K562 (cell line): ENCODE data around the gene NEURL1B.

Experiments
- ATF1 ChIP-seq, 2 experiments: fragments of 450-650 bp in 1 of 2; IDR thresholded peaks; 2 replicates each; pipeline ENCODE4 v1.6.1; 2016; ENCODE audit warnings: missing compliant biosample characterization in 1 of 2, missing genetic modification characterization in 1 of 2
- BHLHE40 ChIP-seq: IDR thresholded peaks from 2 replicates; pipeline ENCODE4 v1.6.1; 2011; ENCODE audit warnings: low read length, improper control_type of control experiment
- IRF2 ChIP-seq: sonication (generic); formaldehyde crosslinking; IDR thresholded peaks from 2 replicates; pipeline ENCODE4 v1.8.1; 2022; ENCODE audit warnings: mild to moderate bottlenecking, missing genetic modification reagents
- MYC ChIP-seq, 2 experiments: fragments of 250-450 bp in 1 of 2; sonication (Bioruptor Pico) in 1 of 2; IDR thresholded peaks; 2 replicates each; pipeline versions ENCODE4 v1.5.1 to v1.6.1; 2012 to 2021; ENCODE audit warnings: low read depth in 2 of 2, borderline replicate concordance in 1 of 2, improper control_type of control experiment in 1 of 2, low read length in 1 of 2, mild to moderate bottlenecking in 1 of 2, moderate library complexity in 1 of 2
- SIN3A ChIP-seq, 2 experiments: fragments of 150-350 bp in 1 of 2; IDR thresholded peaks; 2 replicates each; pipeline ENCODE4 v1.6.1; 2011 to 2016; ENCODE audit warnings: borderline replicate concordance in 2 of 2, low read depth in 2 of 2, low read length in 2 of 2, mild to moderate bottlenecking in 2 of 2, moderate library complexity in 2 of 2; ENCODE audit not compliant: control insufficient read depth in 1 of 2
- TBL1XR1 ChIP-seq, 2 experiments: IDR thresholded peaks; 2 replicates each; pipeline ENCODE4 v1.6.1; 2012; ENCODE audit warnings: improper control_type of control experiment in 2 of 2, low read length in 2 of 2, mild to moderate bottlenecking in 1 of 2
- YY1 ChIP-seq, 3 experiments: IDR thresholded peaks; 2 replicates each; pipeline ENCODE4 v1.6.1; 2011; ENCODE audit warnings: low read length in 2 of 3, mild to moderate bottlenecking in 2 of 3, moderate library complexity in 2 of 3, borderline replicate concordance in 1 of 3, control low read depth in 1 of 3, low read depth in 1 of 3; ENCODE audit not compliant: insufficient read depth in 3 of 3, insufficient replicate concordance in 2 of 3, control insufficient read depth in 1 of 3, insufficient read length in 1 of 3; ENCODE audit errors: extremely low read depth in 1 of 3
- ZNF124 ChIP-seq: sonication (generic); formaldehyde crosslinking; IDR thresholded peaks from 2 replicates; pipeline ENCODE4 v1.8.1; 2022; ENCODE audit warnings: missing genetic modification reagents
- TF ChIP-seq, protein P1 (sequence below): sonication (generic); formaldehyde crosslinking; IDR thresholded peaks from 2 replicates; pipeline ENCODE4 v1.8.0; 2022; ENCODE audit warnings: mild to moderate bottlenecking, missing genetic modification reagents
- TF ChIP-seq, protein P2 (sequence below), 2 experiments: fragments of 450-650 bp in 1 of 2; sonication (generic) in 1 of 2; formaldehyde crosslinking in 1 of 2; IDR thresholded peaks; 2 replicates each; pipeline versions ENCODE4 v1.7.1 to v1.9.0; 2016 to 2022; ENCODE audit warnings: inconsistent platforms in 1 of 2, mild to moderate bottlenecking in 1 of 2, missing genetic modification reagents in 1 of 2
- TF ChIP-seq, protein P3 (sequence below): fragments of 250-450 bp; sonication (Bioruptor Pico); IDR thresholded peaks from 2 replicates; pipeline ENCODE4 v1.5.0; 2021; ENCODE audit warnings: mild to moderate bottlenecking, borderline replicate concordance
- TF ChIP-seq, protein P4 (sequence below), 3 experiments: IDR thresholded peaks in 2 of 3; conservative IDR thresholded peaks in 1 of 3; 2 replicates each; pipeline ENCODE4 v1.5.1; 2011 to 2012; ENCODE audit warnings: low read length in 3 of 3, mild to moderate bottlenecking in 3 of 3, control low read depth in 2 of 3, improper control_type of control experiment in 1 of 3, inconsistent platforms in 1 of 3, low read depth in 1 of 3, mixed read lengths in 1 of 3, moderate library complexity in 1 of 3; ENCODE audit not compliant: insufficient read depth in 2 of 3

DNA sequence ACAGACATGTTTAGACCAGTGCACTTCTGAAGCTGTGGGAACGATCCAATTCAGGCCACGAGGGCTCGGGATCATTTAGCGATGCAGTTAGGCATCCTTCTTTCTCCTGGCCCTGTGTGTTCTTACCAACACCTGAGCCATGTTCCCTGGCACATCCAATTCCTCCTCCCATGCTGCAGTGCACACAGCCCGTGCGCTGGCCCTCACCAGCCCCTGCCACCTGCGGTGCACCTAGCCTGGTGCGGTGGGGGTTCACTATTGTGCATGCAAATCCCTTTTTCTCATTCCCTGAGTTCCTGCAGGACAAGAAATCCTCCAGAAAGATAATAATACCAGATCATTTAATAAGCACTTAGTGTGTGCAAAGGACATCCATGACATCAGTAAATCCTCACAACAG lies 53.5 kb downstream of the NEURL1B start:
- TF ChIP-seq TBL1XR1 (IDR thresholded peaks at IDR 0.05; ENCODE audit: low read length in 2 of 2) (no peak), BHLHE40 (no peak), SIN3A (IDR thresholded peaks at IDR 0.05; ENCODE audit: borderline replicate concordance in 2 of 2, control insufficient read depth in 1 of 2, low read depth in 2 of 2, low read length in 2 of 2) (no peak), ATF1 (CRISPR knock-in tag; IDR thresholded peaks at IDR 0.05) (no peak), ATF1 (tag; IDR thresholded peaks at IDR 0.05) (no peak), ZNF124 (CRISPR knock-in tag) (no peak), MYC (IDR thresholded peaks at IDR 0.05; ENCODE audit: low read depth, low read length) (no peak), MYC (CRISPR knock-in tag; IDR thresholded peaks at IDR 0.05; ENCODE audit: borderline replicate concordance, low read depth) (no peak), YY1 (IDR thresholded peaks at IDR 0.05; ENCODE audit: borderline replicate concordance in 1 of 3, control insufficient read depth in 1 of 3, extremely low read depth in 1 of 3, insufficient read depth in 3 of 3, insufficient read length in 1 of 3, insufficient replicate concordance in 2 of 3, low read depth in 1 of 3, low read length in 2 of 3) (no peak), IRF2 (CRISPR knock-in tag) (no peak)
- TF ChIP-seq, protein P1, sequence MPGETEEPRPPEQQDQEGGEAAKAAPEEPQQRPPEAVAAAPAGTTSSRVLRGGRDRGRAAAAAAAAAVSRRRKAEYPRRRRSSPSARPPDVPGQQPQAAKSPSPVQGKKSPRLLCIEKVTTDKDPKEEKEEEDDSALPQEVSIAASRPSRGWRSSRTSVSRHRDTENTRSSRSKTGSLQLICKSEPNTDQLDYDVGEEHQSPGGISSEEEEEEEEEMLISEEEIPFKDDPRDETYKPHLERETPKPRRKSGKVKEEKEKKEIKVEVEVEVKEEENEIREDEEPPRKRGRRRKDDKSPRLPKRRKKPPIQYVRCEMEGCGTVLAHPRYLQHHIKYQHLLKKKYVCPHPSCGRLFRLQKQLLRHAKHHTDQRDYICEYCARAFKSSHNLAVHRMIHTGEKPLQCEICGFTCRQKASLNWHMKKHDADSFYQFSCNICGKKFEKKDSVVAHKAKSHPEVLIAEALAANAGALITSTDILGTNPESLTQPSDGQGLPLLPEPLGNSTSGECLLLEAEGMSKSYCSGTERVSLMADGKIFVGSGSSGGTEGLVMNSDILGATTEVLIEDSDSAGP, result no peak
- TF ChIP-seq, protein P2, sequence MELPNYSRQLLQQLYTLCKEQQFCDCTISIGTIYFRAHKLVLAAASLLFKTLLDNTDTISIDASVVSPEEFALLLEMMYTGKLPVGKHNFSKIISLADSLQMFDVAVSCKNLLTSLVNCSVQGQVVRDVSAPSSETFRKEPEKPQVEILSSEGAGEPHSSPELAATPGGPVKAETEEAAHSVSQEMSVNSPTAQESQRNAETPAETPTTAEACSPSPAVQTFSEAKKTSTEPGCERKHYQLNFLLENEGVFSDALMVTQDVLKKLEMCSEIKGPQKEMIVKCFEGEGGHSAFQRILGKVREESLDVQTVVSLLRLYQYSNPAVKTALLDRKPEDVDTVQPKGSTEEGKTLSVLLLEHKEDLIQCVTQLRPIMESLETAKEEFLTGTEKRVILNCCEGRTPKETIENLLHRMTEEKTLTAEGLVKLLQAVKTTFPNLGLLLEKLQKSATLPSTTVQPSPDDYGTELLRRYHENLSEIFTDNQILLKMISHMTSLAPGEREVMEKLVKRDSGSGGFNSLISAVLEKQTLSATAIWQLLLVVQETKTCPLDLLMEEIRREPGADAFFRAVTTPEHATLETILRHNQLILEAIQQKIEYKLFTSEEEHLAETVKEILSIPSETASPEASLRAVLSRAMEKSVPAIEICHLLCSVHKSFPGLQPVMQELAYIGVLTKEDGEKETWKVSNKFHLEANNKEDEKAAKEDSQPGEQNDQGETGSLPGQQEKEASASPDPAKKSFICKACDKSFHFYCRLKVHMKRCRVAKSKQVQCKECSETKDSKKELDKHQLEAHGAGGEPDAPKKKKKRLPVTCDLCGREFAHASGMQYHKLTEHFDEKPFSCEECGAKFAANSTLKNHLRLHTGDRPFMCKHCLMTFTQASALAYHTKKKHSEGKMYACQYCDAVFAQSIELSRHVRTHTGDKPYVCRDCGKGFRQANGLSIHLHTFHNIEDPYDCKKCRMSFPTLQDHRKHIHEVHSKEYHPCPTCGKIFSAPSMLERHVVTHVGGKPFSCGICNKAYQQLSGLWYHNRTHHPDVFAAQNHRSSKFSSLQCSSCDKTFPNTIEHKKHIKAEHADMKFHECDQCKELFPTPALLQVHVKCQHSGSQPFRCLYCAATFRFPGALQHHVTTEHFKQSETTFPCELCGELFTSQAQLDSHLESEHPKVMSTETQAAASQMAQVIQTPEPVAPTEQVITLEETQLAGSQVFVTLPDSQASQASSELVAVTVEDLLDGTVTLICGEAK (IDR thresholded peaks at IDR 0.05), result no peak
- TF ChIP-seq, protein P2 (CRISPR knock-in tag; IDR thresholded peaks at IDR 0.05), result no peak
- TF ChIP-seq, protein P3, sequence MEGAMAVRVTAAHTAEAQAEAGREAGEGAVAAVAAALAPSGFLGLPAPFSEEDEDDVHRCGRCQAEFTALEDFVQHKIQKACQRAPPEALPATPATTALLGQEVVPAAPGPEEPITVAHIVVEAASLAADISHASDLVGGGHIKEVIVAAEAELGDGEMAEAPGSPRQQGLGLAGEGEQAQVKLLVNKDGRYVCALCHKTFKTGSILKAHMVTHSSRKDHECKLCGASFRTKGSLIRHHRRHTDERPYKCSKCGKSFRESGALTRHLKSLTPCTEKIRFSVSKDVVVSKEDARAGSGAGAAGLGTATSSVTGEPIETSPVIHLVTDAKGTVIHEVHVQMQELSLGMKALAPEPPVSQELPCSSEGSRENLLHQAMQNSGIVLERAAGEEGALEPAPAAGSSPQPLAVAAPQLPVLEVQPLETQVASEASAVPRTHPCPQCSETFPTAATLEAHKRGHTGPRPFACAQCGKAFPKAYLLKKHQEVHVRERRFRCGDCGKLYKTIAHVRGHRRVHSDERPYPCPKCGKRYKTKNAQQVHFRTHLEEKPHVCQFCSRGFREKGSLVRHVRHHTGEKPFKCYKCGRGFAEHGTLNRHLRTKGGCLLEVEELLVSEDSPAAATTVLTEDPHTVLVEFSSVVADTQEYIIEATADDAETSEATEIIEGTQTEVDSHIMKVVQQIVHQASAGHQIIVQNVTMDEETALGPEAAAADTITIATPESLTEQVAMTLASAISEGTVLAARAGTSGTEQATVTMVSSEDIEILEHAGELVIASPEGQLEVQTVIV, result no peak
- TF ChIP-seq, protein P4, sequence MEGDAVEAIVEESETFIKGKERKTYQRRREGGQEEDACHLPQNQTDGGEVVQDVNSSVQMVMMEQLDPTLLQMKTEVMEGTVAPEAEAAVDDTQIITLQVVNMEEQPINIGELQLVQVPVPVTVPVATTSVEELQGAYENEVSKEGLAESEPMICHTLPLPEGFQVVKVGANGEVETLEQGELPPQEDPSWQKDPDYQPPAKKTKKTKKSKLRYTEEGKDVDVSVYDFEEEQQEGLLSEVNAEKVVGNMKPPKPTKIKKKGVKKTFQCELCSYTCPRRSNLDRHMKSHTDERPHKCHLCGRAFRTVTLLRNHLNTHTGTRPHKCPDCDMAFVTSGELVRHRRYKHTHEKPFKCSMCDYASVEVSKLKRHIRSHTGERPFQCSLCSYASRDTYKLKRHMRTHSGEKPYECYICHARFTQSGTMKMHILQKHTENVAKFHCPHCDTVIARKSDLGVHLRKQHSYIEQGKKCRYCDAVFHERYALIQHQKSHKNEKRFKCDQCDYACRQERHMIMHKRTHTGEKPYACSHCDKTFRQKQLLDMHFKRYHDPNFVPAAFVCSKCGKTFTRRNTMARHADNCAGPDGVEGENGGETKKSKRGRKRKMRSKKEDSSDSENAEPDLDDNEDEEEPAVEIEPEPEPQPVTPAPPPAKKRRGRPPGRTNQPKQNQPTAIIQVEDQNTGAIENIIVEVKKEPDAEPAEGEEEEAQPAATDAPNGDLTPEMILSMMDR (IDR thresholded peaks at IDR 0.05 in 2 of 3, conservative IDR thresholded peaks at IDR 0.05 in 1 of 3; ENCODE audit: insufficient read depth in 2 of 3, low read depth in 1 of 3, low read length in 3 of 3), result no peak
